Osteocyte (in vitro differentiated cells): ENCODE results near the gene TMEM150A. TPM values are rescaled to one million over a fixed set of nuclear protein-coding genes. Genes with fewer than 3 reads are reported as not detected.

Experiments used
- DNase-seq: peaks from one replicate; pipeline ENCODE4 v3.0.0; 2021; ENCODE audit warnings: mixed read lengths; ENCODE audit not compliant: unreplicated experiment; ENCODE audit errors: extremely low spot score
- H3K27ac Mint-ChIP-seq: one replicate; pipeline ENCODE4 v1.8.0; 2021; ENCODE audit warnings: mild to moderate bottlenecking, mixed read lengths; ENCODE audit not compliant: unreplicated experiment
- H3K27me3 Mint-ChIP-seq: one replicate; pipeline ENCODE4 v1.8.0; 2021; ENCODE audit warnings: mixed read lengths; ENCODE audit not compliant: unreplicated experiment
- H3K36me3 Mint-ChIP-seq: one replicate; pipeline ENCODE4 v1.8.0; 2021; ENCODE audit warnings: mixed read lengths; ENCODE audit not compliant: unreplicated experiment
- H3K4me1 Mint-ChIP-seq: one replicate; pipeline ENCODE4 v1.8.0; 2021; ENCODE audit warnings: mixed read lengths; ENCODE audit not compliant: unreplicated experiment
- H3K4me3 Mint-ChIP-seq: one replicate; pipeline ENCODE4 v1.8.0; 2021; ENCODE audit warnings: mild to moderate bottlenecking, moderate library complexity, mixed read lengths; ENCODE audit not compliant: unreplicated experiment
- H3K9me3 Mint-ChIP-seq: one replicate; pipeline ENCODE4 v1.8.0; 2021; ENCODE audit warnings: mixed read lengths; ENCODE audit not compliant: unreplicated experiment
- CTCF ChIP-seq: fragments of 200-600 bp; sonication (generic); IDR thresholded peaks from 2 replicates; pipeline ENCODE4 v1.5.0; 2021; ENCODE audit warnings: antibody characterized with exemption, mild to moderate bottlenecking, moderate library complexity
- total RNA-seq: library from RNA; stranded (reverse); gene quantifications from 2 replicates; pipeline ENCODE4 v1.2.1, GENCODE V29; 2021

Gene TMEM150A
- total RNA-seq, 1 donor from 2014 or later, result 18.2 TPM

GRCh38 chr2:85578243-85579180 lies 24.0 kb downstream of the TMEM150A start:
- no peak for DNase-seq
- no peak overlapping the region for H3K4me3 Mint-ChIP-seq
- peaks cover 4% of the 10 kb centered on the region for H3K27me3 Mint-ChIP-seq
- H3K27ac Mint-ChIP-seq, result peak overlapping the region; percentile 84
- H3K36me3 Mint-ChIP-seq, result no peaks in the 10 kb centered on the region
- H3K4me1 Mint-ChIP-seq, result peaks cover 48% of the 10 kb centered on the region
- TF ChIP-seq CTCF, result no peak
- no peaks in the 10 kb centered on the region for H3K9me3 Mint-ChIP-seq

GRCh38 chr2:85577386-85578242 lies 24.9 kb downstream of the TMEM150A start, which contains the start of gene VAMP8:
TSS of gene VAMP8 (plus strand) at chr2:85577586. CDS start at chr2:85577647, 61 bp downstream.
- Mint-ChIP-seq H3K4me1 (peaks cover 48% of the 10 kb centered on the region), H3K4me3 (peak within 1 kb of the TSS; percentile 27), H3K36me3 (no peaks in the 10 kb centered on the region), H3K27ac (peak within 1 kb of the TSS; percentile 84), H3K9me3 (no peaks in the 10 kb centered on the region), H3K27me3 (peaks cover 6% of the 10 kb centered on the region)
- TF ChIP-seq CTCF, result no peak
- no peak for DNase-seq

GRCh38 chr2:85577063-85577385 lies 25.5 kb downstream of the TMEM150A start:
- no peak overlapping the region for H3K4me3 Mint-ChIP-seq

GRCh38 chr2:85575739-85576138 lies 26.8 kb downstream of the TMEM150A start:
- peaks cover 48% of the 10 kb centered on the region for H3K4me1 Mint-ChIP-seq
- no peaks in the 10 kb centered on the region for H3K36me3 Mint-ChIP-seq
- peaks cover 16% of the 10 kb centered on the region for H3K27me3 Mint-ChIP-seq
- H3K4me3 Mint-ChIP-seq, result no peak overlapping the region
- no peak for TF ChIP-seq CTCF
- no peaks in the 10 kb centered on the region for H3K9me3 Mint-ChIP-seq
- no peak overlapping the region for H3K27ac Mint-ChIP-seq
- DNase-seq, result no peak

More at GRCh38 chr2:85577063-85577385, 25.5 kb downstream of the TMEM150A start:
- DNase-seq, result no peak
- H3K27me3 Mint-ChIP-seq, result peaks cover 6% of the 10 kb centered on the region
- H3K9me3 Mint-ChIP-seq, result no peaks in the 10 kb centered on the region
- no peak for TF ChIP-seq CTCF
- H3K27ac Mint-ChIP-seq, result peak overlapping the region; percentile 84
- no peaks in the 10 kb centered on the region for H3K36me3 Mint-ChIP-seq
- H3K4me1 Mint-ChIP-seq, result peaks cover 48% of the 10 kb centered on the region
